CD14-positive monocyte (primary cell): ENCODE results near the gene GMNC. TPM values are rescaled to one million over a fixed set of nuclear protein-coding genes. Genes with fewer than 3 reads are reported as not detected.
A peak's percentile ranks its signal among the peaks of the same experiment; 100 is the strongest.
"Not testable (repeated sequence)": the region's sequence is repeated elsewhere in the genome, so short reads cannot be mapped to it uniquely, and the experiment has no call there.

Experiments
- DNase-seq, 3 donors: peaks; one replicate each; pipeline ENCODE4 v3.0.0-alpha.2; 2011 to 2022
- H2AFZ ChIP-seq: 2 replicates; pipeline ENCODE4 v1.6.0; 2012; ENCODE audit warnings: mild to moderate bottlenecking, low read depth, low read length, inconsistent platforms; ENCODE audit not compliant: insufficient read depth, poor library complexity, severe bottlenecking
- H3K27ac ChIP-seq, 2 donors: 1 replicate in 1 of 2; 2 replicates in 1 of 2; pipeline ENCODE4 v1.5.1; 2012 to 2013; ENCODE audit warnings: low read length in 2 of 2, control low read depth in 1 of 2, inconsistent platforms in 1 of 2, low read depth in 1 of 2, mild to moderate bottlenecking in 1 of 2
- H3K27me3 ChIP-seq, 2 donors: one replicate each; pipeline versions ENCODE4 v1.6.0 to v1.6.1; 2011 to 2013; ENCODE audit warnings: low read length in 2 of 2; ENCODE audit not compliant: control insufficient read depth in 2 of 2, insufficient read depth in 2 of 2
- H3K36me3 ChIP-seq, 2 donors: replicated peaks in 1 of 2; 1 replicate in 1 of 2; 2 replicates in 1 of 2; pipeline versions ENCODE4 v1.5.1 to v1.6.1; 2012 to 2013; ENCODE audit warnings: low read length in 2 of 2, control low read depth in 1 of 2, inconsistent platforms in 1 of 2, mild to moderate bottlenecking in 1 of 2; ENCODE audit not compliant: insufficient read depth in 2 of 2, control insufficient read depth in 1 of 2
- H3K4me1 ChIP-seq, 2 donors: 1 replicate in 1 of 2; 2 replicates in 1 of 2; pipeline versions ENCODE4 v1.5.1 to v1.6.1; 2012 to 2013; ENCODE audit warnings: low read length in 2 of 2, control low read depth in 1 of 2, inconsistent platforms in 1 of 2, mild to moderate bottlenecking in 1 of 2, moderate library complexity in 1 of 2; ENCODE audit not compliant: insufficient read depth in 2 of 2, control insufficient read depth in 1 of 2
- H3K4me2 ChIP-seq: replicated peaks from 2 replicates; pipeline ENCODE3; 2012; ENCODE audit warnings: low read length, moderate library complexity, mild to moderate bottlenecking; ENCODE audit not compliant: poor library complexity, severe bottlenecking; ENCODE audit errors: extremely low read depth
- H3K4me3 ChIP-seq, 3 experiments: fragments of 200-600 bp in 1 of 3; sonication (generic) in 1 of 3; replicated peaks in 1 of 3; 1 replicate in 2 of 3; 2 replicates in 1 of 3; pipeline ENCODE4 v1.5.1; 2011 to 2013; ENCODE audit warnings: low read length in 3 of 3, mild to moderate bottlenecking in 3 of 3, control low read depth in 2 of 3, low read depth in 2 of 3, inconsistent platforms in 1 of 3, moderate library complexity in 1 of 3
- H3K79me2 ChIP-seq: 2 replicates; pipeline ENCODE4 v1.6.0; 2012; ENCODE audit warnings: mild to moderate bottlenecking, control low read depth, inconsistent platforms, low read length, moderate library complexity; ENCODE audit not compliant: insufficient read depth
- H3K9ac ChIP-seq: 2 replicates; pipeline ENCODE4 v1.6.0; 2017; ENCODE audit warnings: low read length, mild to moderate bottlenecking; ENCODE audit not compliant: insufficient read depth, poor library complexity, severe bottlenecking
- H3K9me3 ChIP-seq, 2 donors: replicated peaks in 1 of 2; 1 replicate in 1 of 2; 2 replicates in 1 of 2; pipeline versions ENCODE4 v1.5.1 to v1.6.1; 2012 to 2013; ENCODE audit warnings: low read length in 2 of 2, control low read depth in 1 of 2; ENCODE audit not compliant: control insufficient read depth in 1 of 2, insufficient read depth in 1 of 2
- H4K20me1 ChIP-seq: 2 replicates; pipeline ENCODE4 v1.6.0; 2012; ENCODE audit warnings: mild to moderate bottlenecking, low read length, control low read depth, moderate library complexity; ENCODE audit not compliant: insufficient read depth
- H3K27ac Mint-ChIP-seq, 7 donors: one replicate each; pipeline ENCODE4 v1.8.0; 2020; ENCODE audit warnings: mild to moderate bottlenecking in 7 of 7, mixed read lengths in 7 of 7, moderate library complexity in 6 of 7, inconsistent platforms in 2 of 7
- H3K27me3 Mint-ChIP-seq, 3 donors: one replicate each; pipeline ENCODE4 v1.8.0; 2021 to 2022; ENCODE audit warnings: low read depth in 3 of 3, mild to moderate bottlenecking in 3 of 3, mixed read lengths in 3 of 3, moderate library complexity in 3 of 3, inconsistent platforms in 1 of 3
- H3K36me3 Mint-ChIP-seq, 2 donors: one replicate each; pipeline ENCODE4 v1.8.0; 2020; ENCODE audit warnings: mixed read lengths in 2 of 2, inconsistent platforms in 1 of 2, mild to moderate bottlenecking in 1 of 2
- H3K4me1 Mint-ChIP-seq: one replicate; pipeline ENCODE4 v1.8.0; 2020; ENCODE audit warnings: mild to moderate bottlenecking, mixed read lengths
- H3K4me3 Mint-ChIP-seq, 2 donors: one replicate each; pipeline ENCODE4 v1.8.0; 2020; ENCODE audit warnings: mild to moderate bottlenecking in 2 of 2, mixed read lengths in 2 of 2, moderate library complexity in 1 of 2
- H3K9me3 Mint-ChIP-seq, 7 donors: one replicate each; pipeline ENCODE4 v1.8.0; 2020 to 2022; ENCODE audit warnings: mixed read lengths in 7 of 7, mild to moderate bottlenecking in 6 of 7, moderate library complexity in 6 of 7, inconsistent platforms in 2 of 7
- WGBS: methylation state at CpG from one replicate; pipeline ENCODE4 v1.1.5; 2013; ENCODE audit warnings: missing lambda C conversion rate; ENCODE audit not compliant: insufficient coverage; 5-methylcytosine and 5-hydroxymethylcytosine counted together
- intact Hi-C, 2 donors: fragments of 100-400 bp; cut with micrococcal nuclease; formaldehyde crosslinking; loops; one replicate each; pipeline versions ENCODE4 v1.15.0 to v1.15.1; 2023
- polyA plus RNA-seq, 3 donors: library from polyadenylated mRNA; depleted of rRNA in 1 of 3; unstranded in 2 of 3; stranded (reverse) in 1 of 3; fragments of 300-500 nt in 2 of 3; fragments of >200 nt in 1 of 3; fragmentation: Illumina TruSeq in 2 of 3; gene quantifications; 1 replicate in 2 of 3; 2 replicates in 1 of 3; pipeline ENCODE4 v1.2.3, GENCODE V29; 2012 to 2021
- TF ChIP-seq, protein P1 (sequence below): fragments of 200-600 bp; IDR thresholded peaks from one replicate; pipeline ENCODE4 v1.8.0; 2022; ENCODE audit warnings: antibody characterized with exemption, mild to moderate bottlenecking

Gene GMNC
- polyA plus RNA-seq, 3 donors = not detected

DNA sequence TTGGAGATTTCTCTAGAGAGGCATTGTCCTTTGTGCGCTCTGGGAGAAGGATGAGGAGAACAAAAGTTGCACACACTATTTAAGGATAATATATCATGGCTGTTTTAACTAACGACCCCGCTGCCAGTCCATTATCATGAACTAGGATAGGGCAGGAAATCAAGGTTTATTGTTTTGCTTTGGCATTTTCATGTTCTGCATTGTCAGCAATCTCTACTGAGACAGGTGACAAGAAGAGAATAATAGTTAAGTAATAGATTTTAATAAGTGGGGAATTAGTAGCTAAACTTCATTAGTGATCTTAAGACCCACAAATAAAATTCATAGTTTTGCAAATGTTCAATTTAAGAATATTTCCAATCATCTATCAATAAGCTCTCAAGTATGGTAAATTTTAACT is 20.6 kb upstream of the GMNC start:
- H3K79me2 ChIP-seq = no peaks in the 10 kb centered on the region
- intact Hi-C loops = no loop called here
- no peak for DNase-seq
- no peak overlapping the region for H3K27ac ChIP-seq
- no peaks in the 10 kb centered on the region for H3K9me3 ChIP-seq
- peak overlapping the region in 1 of 7 donors; percentile 65 for H3K27ac Mint-ChIP-seq
- no peaks in the 10 kb centered on the region for H3K4me1 ChIP-seq
- TF ChIP-seq, protein P1, sequence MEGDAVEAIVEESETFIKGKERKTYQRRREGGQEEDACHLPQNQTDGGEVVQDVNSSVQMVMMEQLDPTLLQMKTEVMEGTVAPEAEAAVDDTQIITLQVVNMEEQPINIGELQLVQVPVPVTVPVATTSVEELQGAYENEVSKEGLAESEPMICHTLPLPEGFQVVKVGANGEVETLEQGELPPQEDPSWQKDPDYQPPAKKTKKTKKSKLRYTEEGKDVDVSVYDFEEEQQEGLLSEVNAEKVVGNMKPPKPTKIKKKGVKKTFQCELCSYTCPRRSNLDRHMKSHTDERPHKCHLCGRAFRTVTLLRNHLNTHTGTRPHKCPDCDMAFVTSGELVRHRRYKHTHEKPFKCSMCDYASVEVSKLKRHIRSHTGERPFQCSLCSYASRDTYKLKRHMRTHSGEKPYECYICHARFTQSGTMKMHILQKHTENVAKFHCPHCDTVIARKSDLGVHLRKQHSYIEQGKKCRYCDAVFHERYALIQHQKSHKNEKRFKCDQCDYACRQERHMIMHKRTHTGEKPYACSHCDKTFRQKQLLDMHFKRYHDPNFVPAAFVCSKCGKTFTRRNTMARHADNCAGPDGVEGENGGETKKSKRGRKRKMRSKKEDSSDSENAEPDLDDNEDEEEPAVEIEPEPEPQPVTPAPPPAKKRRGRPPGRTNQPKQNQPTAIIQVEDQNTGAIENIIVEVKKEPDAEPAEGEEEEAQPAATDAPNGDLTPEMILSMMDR = no peak
- no peaks in the 10 kb centered on the region for H3K36me3 Mint-ChIP-seq
- no peaks in the 10 kb centered on the region for H3K4me1 Mint-ChIP-seq
- no peaks in the 10 kb centered on the region for H3K27me3 ChIP-seq
- H3K4me3 ChIP-seq = no peak overlapping the region
- no peak overlapping the region for H3K4me3 Mint-ChIP-seq
- H4K20me1 ChIP-seq = no peaks in the 10 kb centered on the region
- H3K36me3 ChIP-seq = no peaks in the 10 kb centered on the region
- no CpG with 5 or more reads among the region's 3 CpGs for WGBS
- H3K4me2 ChIP-seq = no peak overlapping the region
- H3K9ac ChIP-seq = no peak overlapping the region
- no peak overlapping the region for H2AFZ ChIP-seq
- peaks cover 0 to 2% (median 0%) of the 10 kb centered on the region in 7 donors for H3K9me3 Mint-ChIP-seq
- peaks cover 0 to 6% (median 3%) of the 10 kb centered on the region in 3 donors for H3K27me3 Mint-ChIP-seq

- Histone ChIP-seq H3K9ac (no peak overlapping the region), H3K4me1 (no peaks in the 10 kb centered on the region), H3K36me3 (no peaks in the 10 kb centered on the region), H3K27ac (no peak overlapping the region), H3K4me3 (no peak overlapping the region), H3K27me3 (no peaks in the 10 kb centered on the region), H3K9me3 (no peaks in the 10 kb centered on the region), H3K79me2 (no peaks in the 10 kb centered on the region), H4K20me1 (no peaks in the 10 kb centered on the region), H2AFZ (no peak overlapping the region), H3K4me2 (no peak overlapping the region)
- no peak for DNase-seq
- Mint-ChIP-seq H3K4me3 (no peak overlapping the region), H3K27me3 (no peaks in the 10 kb centered on the region), H3K27ac (no peak overlapping the region), H3K4me1 (no peaks in the 10 kb centered on the region), H3K9me3 (peaks cover 0 to 12% (median 0%) of the 10 kb centered on the region in 7 donors), H3K36me3 (no peaks in the 10 kb centered on the region)
- TF ChIP-seq, protein P1 = peak; percentile 47
- intact Hi-C loops = no loop called here
- 96% methylated on average over 14 of the region's 17 CpGs for WGBS
Observed at GRCh38 chr3:190877925-190878324, 15.4 kb upstream of the GMNC start.

DNA sequence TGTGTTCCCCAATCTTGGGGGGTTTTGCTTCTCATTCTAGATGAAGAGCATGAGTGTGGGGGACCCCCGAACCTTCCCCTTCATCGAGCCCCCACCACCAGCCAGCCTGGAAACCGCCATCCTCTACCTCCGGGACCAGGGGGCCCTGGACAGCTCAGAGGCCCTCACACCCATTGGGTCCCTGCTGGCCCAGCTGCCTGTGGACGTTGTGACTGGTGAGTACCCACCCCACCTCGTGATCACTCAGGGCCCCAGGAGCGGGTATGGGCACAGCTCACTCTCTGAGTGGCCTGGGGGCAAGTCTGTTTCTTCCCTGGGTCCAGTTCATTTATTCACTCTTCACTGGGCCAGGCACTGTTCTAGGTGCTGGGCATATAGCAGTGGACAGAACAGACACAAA is 13.9 kb upstream of the GMNC start:
- H3K4me2 ChIP-seq, H2AFZ ChIP-seq, H3K9me3 ChIP-seq, H3K4me1 ChIP-seq, H3K4me3 Mint-ChIP-seq, intact Hi-C loops, H3K27ac ChIP-seq, H3K9ac ChIP-seq, DNase-seq, H3K27me3 Mint-ChIP-seq, H3K27ac Mint-ChIP-seq, H3K36me3 ChIP-seq, H4K20me1 ChIP-seq, H3K36me3 Mint-ChIP-seq, H3K4me3 ChIP-seq, H3K79me2 ChIP-seq, H3K27me3 ChIP-seq, H3K4me1 Mint-ChIP-seq: not testable (repeated sequence)
- WGBS = 100% methylated on average over 1 of the region's 7 CpGs
- H3K9me3 Mint-ChIP-seq = peaks cover 0 to 12% (median 0%) of the 10 kb centered on the region in 7 donors
